MM.1S (cell line): ENCODE data around the gene PBX3.

ENCODE experiments used
- EZH2 ChIP-seq: fragments of 300-600 bp; sonication (generic); optimal IDR thresholded peaks from 2 replicates; pipeline ENCODE3; 2017; ENCODE audit warnings: low read depth, mild to moderate bottlenecking, antibody characterized with exemption, low read length, mixed read lengths
- EZH2phosphoT487 ChIP-seq: fragments of 300-600 bp; sonication (generic); IDR thresholded peaks from 2 replicates; pipeline ENCODE4 v1.6.1; 2018; ENCODE audit warnings: antibody characterized with exemption, low read length
- TF ChIP-seq, protein P1 (sequence below): fragments of 300-600 bp; sonication (generic); IDR thresholded peaks from 2 replicates; pipeline ENCODE4 v1.5.1; 2016; ENCODE audit warnings: antibody characterized with exemption, low read length, mixed read lengths

DNA sequence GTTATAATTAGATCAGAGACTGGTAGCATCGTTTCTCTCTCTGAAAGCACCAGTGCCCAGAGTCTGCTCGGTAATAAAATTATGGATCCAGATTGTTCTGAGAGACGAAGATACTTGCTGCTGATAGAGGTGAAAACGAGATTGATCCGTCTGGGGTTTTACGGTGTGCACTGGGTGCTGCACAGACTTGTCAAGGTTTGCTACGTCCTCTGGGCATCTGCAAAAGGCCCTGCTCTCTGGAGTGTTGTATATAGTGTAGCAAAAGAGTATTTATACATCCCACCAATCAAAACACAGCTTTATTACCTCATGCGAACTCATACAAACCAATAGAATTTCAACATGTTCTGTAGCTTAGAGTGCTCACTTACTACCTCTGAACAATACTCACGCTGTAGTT is 219.3 kb downstream of the PBX3 start:
- TF ChIP-seq, protein P1, sequence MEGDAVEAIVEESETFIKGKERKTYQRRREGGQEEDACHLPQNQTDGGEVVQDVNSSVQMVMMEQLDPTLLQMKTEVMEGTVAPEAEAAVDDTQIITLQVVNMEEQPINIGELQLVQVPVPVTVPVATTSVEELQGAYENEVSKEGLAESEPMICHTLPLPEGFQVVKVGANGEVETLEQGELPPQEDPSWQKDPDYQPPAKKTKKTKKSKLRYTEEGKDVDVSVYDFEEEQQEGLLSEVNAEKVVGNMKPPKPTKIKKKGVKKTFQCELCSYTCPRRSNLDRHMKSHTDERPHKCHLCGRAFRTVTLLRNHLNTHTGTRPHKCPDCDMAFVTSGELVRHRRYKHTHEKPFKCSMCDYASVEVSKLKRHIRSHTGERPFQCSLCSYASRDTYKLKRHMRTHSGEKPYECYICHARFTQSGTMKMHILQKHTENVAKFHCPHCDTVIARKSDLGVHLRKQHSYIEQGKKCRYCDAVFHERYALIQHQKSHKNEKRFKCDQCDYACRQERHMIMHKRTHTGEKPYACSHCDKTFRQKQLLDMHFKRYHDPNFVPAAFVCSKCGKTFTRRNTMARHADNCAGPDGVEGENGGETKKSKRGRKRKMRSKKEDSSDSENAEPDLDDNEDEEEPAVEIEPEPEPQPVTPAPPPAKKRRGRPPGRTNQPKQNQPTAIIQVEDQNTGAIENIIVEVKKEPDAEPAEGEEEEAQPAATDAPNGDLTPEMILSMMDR = no peak
- TF ChIP-seq EZH2phosphoT487 = no peak
- TF ChIP-seq EZH2 = no peak
